Left ventricle myocardium inferior (tissue), 1 donor: ENCODE results near the gene HEXD. TPM values are rescaled to one million over a fixed set of nuclear protein-coding genes. Genes with fewer than 3 reads are reported as not detected.
A peak's percentile ranks its signal among the peaks of the same experiment; 100 is the strongest.

Experiments used
- DNase-seq: peaks from one replicate; pipeline ENCODE4 v3.0.0-alpha.2; 2020
- H3K27ac ChIP-seq: fragments of 200-600 bp; replicated peaks from 2 replicates; pipeline ENCODE4 v1.8.0; 2021
- H3K27me3 ChIP-seq: fragments of 200-600 bp; 2 replicates; pipeline ENCODE4 v1.8.0; 2021; ENCODE audit warnings: low read depth
- H3K36me3 ChIP-seq: fragments of 200-600 bp; 2 replicates; pipeline ENCODE4 v1.8.0; 2021
- H3K4me1 ChIP-seq: fragments of 200-600 bp; 2 replicates; pipeline ENCODE4 v1.8.0; 2021
- H3K4me3 ChIP-seq: fragments of 200-600 bp; 2 replicates; pipeline ENCODE4 v1.8.0; 2021; ENCODE audit warnings: mild to moderate bottlenecking, moderate library complexity
- H3K9me3 ChIP-seq: fragments of 200-600 bp; replicated peaks from 2 replicates; pipeline ENCODE4 v1.8.0; 2021
- intact Hi-C: fragments of 100-400 bp; cut with micrococcal nuclease; formaldehyde crosslinking; loops from one replicate; pipeline ENCODE4 v1.11.0; 2022
- total RNA-seq: library from RNA; stranded (reverse); fragmentation: NEBNext Ultra II Directional; extraction: Animal tissue kit (Norgen Biotek cat#: 25700); gene quantifications from one replicate; pipeline ENCODE4 v1.2.1, GENCODE V29; 2021
- TF ChIP-seq, protein P1 (sequence below): fragments of 200-600 bp; IDR thresholded peaks from 2 replicates; pipeline ENCODE4 v1.8.0; 2021; ENCODE audit warnings: antibody characterized with exemption, mild to moderate bottlenecking, borderline replicate concordance
- donor health status: DM: no; HTN: yes; CAD: no; lungs with severe emphysema.

HEXD gene
- total RNA-seq, 1 donor from 2014 or later = 14.1 TPM

DNA sequence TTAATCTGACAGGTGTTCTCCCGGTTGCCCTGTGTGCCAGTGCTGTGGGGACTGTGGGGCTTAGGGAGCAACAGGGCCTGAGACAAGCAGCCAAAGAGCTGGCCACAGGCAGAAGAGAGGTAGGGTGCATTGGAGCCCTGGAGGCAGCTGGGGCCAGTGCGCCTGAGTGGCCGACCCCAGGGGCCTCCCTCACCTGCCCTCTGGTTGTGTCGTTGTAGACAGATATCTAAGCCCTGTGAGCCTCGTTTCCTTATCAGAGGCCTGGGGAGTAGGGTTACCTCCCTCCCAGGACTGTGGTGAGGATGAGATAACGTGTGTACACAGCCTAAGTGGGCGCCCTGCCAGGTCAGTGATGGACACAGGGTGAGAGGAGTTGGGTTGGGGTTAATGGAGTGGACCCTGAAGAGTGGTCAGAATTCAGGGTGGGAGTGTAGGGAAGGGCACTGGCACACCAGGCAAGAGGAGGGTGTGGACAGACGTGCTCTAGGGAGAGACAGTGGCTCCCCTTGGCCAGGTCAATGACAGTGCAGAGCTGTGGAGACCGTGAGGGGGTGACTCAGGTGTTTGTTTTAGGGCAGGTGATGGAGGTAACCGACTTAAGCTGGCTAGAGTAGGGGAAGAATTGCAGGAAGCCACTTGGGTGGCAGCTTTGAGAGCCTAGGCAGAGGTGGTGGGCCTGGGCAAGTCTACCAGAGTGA, 43.8 kb downstream of the HEXD start:
- peak overlapping the region; percentile 44 for H3K27ac ChIP-seq
- peaks cover 66% of the 10 kb centered on the region for H3K36me3 ChIP-seq
- H3K4me3 ChIP-seq = no peak overlapping the region
- H3K9me3 ChIP-seq = no peaks in the 10 kb centered on the region
- TF ChIP-seq, protein P1, sequence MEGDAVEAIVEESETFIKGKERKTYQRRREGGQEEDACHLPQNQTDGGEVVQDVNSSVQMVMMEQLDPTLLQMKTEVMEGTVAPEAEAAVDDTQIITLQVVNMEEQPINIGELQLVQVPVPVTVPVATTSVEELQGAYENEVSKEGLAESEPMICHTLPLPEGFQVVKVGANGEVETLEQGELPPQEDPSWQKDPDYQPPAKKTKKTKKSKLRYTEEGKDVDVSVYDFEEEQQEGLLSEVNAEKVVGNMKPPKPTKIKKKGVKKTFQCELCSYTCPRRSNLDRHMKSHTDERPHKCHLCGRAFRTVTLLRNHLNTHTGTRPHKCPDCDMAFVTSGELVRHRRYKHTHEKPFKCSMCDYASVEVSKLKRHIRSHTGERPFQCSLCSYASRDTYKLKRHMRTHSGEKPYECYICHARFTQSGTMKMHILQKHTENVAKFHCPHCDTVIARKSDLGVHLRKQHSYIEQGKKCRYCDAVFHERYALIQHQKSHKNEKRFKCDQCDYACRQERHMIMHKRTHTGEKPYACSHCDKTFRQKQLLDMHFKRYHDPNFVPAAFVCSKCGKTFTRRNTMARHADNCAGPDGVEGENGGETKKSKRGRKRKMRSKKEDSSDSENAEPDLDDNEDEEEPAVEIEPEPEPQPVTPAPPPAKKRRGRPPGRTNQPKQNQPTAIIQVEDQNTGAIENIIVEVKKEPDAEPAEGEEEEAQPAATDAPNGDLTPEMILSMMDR = no peak
- H3K27me3 ChIP-seq = no peaks in the 10 kb centered on the region
- H3K4me1 ChIP-seq = peaks cover 72% of the 10 kb centered on the region
- DNase-seq = no peak
- intact Hi-C loops = no loop called here

DNA sequence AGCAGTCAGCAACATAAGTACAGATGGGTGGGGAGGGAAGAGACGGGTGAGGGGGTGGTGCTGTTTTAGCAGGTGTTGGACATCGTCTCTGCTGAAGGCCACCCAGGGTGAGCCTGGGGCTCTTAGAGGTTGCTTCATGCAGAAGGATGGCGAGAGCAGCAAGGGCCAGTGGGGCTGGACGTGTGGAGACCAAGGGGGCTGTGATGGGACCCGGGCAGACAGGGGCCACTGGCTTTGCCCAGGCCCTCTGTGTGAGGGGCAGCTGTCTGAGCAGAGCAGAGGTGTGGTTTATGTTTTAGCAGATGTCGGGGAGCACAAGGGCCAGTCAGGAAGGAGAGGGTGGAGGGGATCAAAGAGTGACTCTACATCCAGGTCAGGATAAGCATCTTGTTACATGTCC, 45.2 kb downstream of the HEXD start:
- no peak for DNase-seq
- intact Hi-C loops = no loop called here
- TF ChIP-seq, protein P1 = no peak
- peak overlapping the region; percentile 70 for H3K27ac ChIP-seq
- H3K9me3 ChIP-seq = no peaks in the 10 kb centered on the region
- no peak overlapping the region for H3K4me3 ChIP-seq
- H3K4me1 ChIP-seq = peaks cover 58% of the 10 kb centered on the region
- H3K27me3 ChIP-seq = no peaks in the 10 kb centered on the region
- peaks cover 80% of the 10 kb centered on the region for H3K36me3 ChIP-seq

DNA sequence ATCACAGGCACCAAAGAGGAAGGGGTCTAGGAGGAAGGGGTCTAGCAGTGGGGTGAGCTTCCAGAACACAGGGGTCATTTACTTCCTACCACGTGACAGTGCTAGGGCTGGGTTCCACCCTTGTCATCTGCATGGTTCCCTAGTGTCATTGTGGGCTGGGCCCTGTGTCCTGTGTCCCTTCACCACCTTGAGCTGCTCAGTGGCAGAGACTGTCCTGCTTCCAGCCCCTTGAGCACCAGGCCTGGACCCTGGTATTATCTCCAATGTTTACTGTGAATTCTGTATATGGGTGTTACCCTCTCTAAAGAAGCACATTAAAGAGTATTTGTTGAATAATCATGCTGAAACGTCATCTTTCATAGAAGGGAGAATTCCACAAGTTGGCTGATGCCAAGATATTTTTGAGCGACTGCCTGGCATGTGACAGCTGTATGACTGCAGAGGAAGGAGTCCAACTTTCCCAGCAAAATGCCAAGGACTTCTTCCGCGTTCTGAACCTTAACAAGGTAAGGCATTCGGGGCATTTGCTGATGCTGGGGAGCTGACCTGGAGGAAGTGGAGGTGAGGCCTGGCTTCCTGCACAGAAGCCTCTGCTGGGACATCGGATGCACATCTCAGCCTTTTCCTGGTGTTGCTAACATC, 45.9 kb downstream of the HEXD start:
- H3K4me1 ChIP-seq = peaks cover 53% of the 10 kb centered on the region
- intact Hi-C loops = no loop called here
- TF ChIP-seq, protein P1 = no peak
- H3K36me3 ChIP-seq = peaks cover 87% of the 10 kb centered on the region
- no peaks in the 10 kb centered on the region for H3K9me3 ChIP-seq
- no peak for DNase-seq
- peak overlapping the region; percentile 70 for H3K27ac ChIP-seq
- H3K4me3 ChIP-seq = peak overlapping the region; percentile 9
- no peaks in the 10 kb centered on the region for H3K27me3 ChIP-seq

DNA sequence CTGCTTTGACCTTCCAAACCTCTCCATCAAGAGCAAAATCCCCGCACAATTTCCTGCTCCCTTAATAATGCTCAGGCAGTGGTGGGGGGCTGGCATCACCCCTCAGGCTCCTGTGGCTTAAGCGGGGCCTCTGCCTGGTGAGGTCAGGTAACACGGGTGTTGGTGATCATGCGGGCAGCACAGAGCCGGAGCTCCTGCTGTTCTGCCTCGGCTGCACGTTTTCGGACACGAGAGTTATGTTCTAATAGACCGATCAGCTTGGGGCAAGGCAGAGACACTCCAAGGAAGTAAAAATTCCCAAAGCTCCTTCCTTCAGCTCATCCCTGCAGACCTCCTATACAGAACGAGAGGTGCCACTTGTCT, 46.4 kb downstream of the HEXD start:
- Histone ChIP-seq H3K27ac (peak overlapping the region; percentile 70), H3K9me3 (no peaks in the 10 kb centered on the region), H3K4me3 (peak overlapping the region; percentile 9), H3K4me1 (peaks cover 48% of the 10 kb centered on the region), H3K36me3 (peaks cover 92% of the 10 kb centered on the region), H3K27me3 (no peaks in the 10 kb centered on the region)
- TF ChIP-seq, protein P1 = no peak
- intact Hi-C loops = no loop called here
- no peak for DNase-seq

DNA sequence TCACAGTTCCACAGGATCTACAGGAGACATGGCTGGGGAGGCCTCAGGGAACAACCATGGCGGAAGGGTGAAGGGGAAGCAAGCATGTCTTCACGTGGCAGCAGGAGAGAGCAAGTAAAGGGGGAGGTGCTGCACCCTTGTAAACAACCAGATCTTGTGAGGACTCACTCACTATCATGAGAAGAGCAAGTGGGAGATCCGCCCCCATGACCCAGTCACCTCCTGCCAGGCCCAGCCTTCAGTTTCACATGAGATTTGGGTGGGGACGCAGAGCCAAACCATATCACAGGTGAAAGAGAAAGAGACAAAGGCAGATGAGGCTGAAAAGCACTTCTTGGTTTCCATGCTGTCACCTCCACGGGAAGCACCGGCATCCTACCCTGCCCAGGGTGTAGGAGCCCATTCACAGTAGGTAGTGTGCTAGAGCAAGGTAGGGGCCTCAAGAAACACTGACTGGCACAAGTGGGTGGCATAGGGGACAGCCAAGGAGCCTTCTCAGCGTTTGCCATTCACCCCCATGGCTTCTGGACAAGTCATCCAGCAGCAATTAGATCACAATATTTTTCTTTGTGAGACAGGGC, 47.0 kb downstream of the HEXD start:
- Histone ChIP-seq H3K4me1 (peaks cover 43% of the 10 kb centered on the region), H3K27ac (peak overlapping the region; percentile 70), H3K36me3 (peaks cover 94% of the 10 kb centered on the region), H3K9me3 (no peaks in the 10 kb centered on the region), H3K27me3 (no peaks in the 10 kb centered on the region), H3K4me3 (no peak overlapping the region)
- intact Hi-C loops = no loop called here
- TF ChIP-seq, protein P1 = no peak
- no peak for DNase-seq
